Measurements from ENCODE around the gene PTPRM. TPM values are rescaled to one million over a fixed set of nuclear protein-coding genes. Genes with fewer than 3 reads are reported as not detected.

Gene PTPRM
- polyA plus RNA-seq, 1 donor from 2014 or later, result 126 TPM

GRCh38 chr18:8196238-8196637, 629.1 kb downstream of the PTPRM start:
- no peak overlapping the region for H3K9ac ChIP-seq (ENCODE audit: low read length)
- TF ChIP-seq POLR2AphosphoS5 (IDR thresholded peaks at IDR 0.05) (no peak), RAD21 (conservative IDR thresholded peaks at IDR 0.05) (no peak), MXI1 (conservative IDR thresholded peaks at IDR 0.05; ENCODE audit: poor library complexity, severe bottlenecking) (no peak), EP300 (conservative IDR thresholded peaks at IDR 0.05; ENCODE audit: poor library complexity, severe bottlenecking) (no peak), REST (IDR thresholded peaks at IDR 0.05; ENCODE audit: borderline replicate concordance) (no peak), SMC3 (conservative IDR thresholded peaks at IDR 0.05; ENCODE audit: poor library complexity) (no peak), EZH2 (IDR thresholded peaks at IDR 0.05; ENCODE audit: borderline replicate concordance, insufficient read depth, low read length, poor library complexity, severe bottlenecking) (no peak), TAF1 (IDR thresholded peaks at IDR 0.05; ENCODE audit: low read depth) (no peak)
- TF ChIP-seq, protein P1, sequence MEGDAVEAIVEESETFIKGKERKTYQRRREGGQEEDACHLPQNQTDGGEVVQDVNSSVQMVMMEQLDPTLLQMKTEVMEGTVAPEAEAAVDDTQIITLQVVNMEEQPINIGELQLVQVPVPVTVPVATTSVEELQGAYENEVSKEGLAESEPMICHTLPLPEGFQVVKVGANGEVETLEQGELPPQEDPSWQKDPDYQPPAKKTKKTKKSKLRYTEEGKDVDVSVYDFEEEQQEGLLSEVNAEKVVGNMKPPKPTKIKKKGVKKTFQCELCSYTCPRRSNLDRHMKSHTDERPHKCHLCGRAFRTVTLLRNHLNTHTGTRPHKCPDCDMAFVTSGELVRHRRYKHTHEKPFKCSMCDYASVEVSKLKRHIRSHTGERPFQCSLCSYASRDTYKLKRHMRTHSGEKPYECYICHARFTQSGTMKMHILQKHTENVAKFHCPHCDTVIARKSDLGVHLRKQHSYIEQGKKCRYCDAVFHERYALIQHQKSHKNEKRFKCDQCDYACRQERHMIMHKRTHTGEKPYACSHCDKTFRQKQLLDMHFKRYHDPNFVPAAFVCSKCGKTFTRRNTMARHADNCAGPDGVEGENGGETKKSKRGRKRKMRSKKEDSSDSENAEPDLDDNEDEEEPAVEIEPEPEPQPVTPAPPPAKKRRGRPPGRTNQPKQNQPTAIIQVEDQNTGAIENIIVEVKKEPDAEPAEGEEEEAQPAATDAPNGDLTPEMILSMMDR (IDR thresholded peaks at IDR 0.05; ENCODE audit: poor library complexity, severe bottlenecking), result no peak
- no peaks in the 10 kb centered on the region for H3K79me2 ChIP-seq (replicated peaks; ENCODE audit: insufficient read depth, low read length)
- H3K27ac ChIP-seq (ENCODE audit: low read length), result no peak overlapping the region
- H2AFZ ChIP-seq (ENCODE audit: low read depth, low read length), result no peak overlapping the region
- H3F3A ChIP-seq (ENCODE audit: insufficient read depth, low read length, poor library complexity, severe bottlenecking), result no peaks in the 10 kb centered on the region
- no peaks in the 10 kb centered on the region for H3K9me3 ChIP-seq (ENCODE audit: low read length)
- H3K4me3 ChIP-seq (ENCODE audit: low read length), result no peak overlapping the region
- no peaks in the 10 kb centered on the region for H4K20me1 ChIP-seq (ENCODE audit: insufficient read depth)
- H3K27me3 ChIP-seq (ENCODE audit: insufficient read depth, low read depth, low read length), result no peaks in the 10 kb centered on the region
- no peaks in the 10 kb centered on the region for H3K36me3 ChIP-seq (ENCODE audit: insufficient read depth, low read length)
- no peaks in the 10 kb centered on the region for H3K9me2 ChIP-seq (ENCODE audit: insufficient read depth, low read length)
- no peak overlapping the region for H3K4me2 ChIP-seq (ENCODE audit: low read length)

- no peak overlapping the region for H3K4me2 ChIP-seq (ENCODE audit: low read length)
- no peaks in the 10 kb centered on the region for H3K9me2 ChIP-seq (ENCODE audit: insufficient read depth, low read length)
- no peak overlapping the region for H3K9ac ChIP-seq (ENCODE audit: low read length)
- H2AFZ ChIP-seq (ENCODE audit: low read depth, low read length), result no peak overlapping the region
- no peaks in the 10 kb centered on the region for H3K9me3 ChIP-seq (ENCODE audit: low read length)
- no peak overlapping the region for H3K4me3 ChIP-seq (ENCODE audit: low read length)
- H4K20me1 ChIP-seq (ENCODE audit: insufficient read depth), result no peaks in the 10 kb centered on the region
- no peak for TF ChIP-seq RAD21 (conservative IDR thresholded peaks at IDR 0.05)
- TF ChIP-seq EP300 (conservative IDR thresholded peaks at IDR 0.05; ENCODE audit: poor library complexity, severe bottlenecking), result no peak
- TF ChIP-seq, protein P1 (IDR thresholded peaks at IDR 0.05; ENCODE audit: poor library complexity, severe bottlenecking), result no peak
- TF ChIP-seq TAF1 (IDR thresholded peaks at IDR 0.05; ENCODE audit: low read depth), result no peak
- no peak for TF ChIP-seq POLR2AphosphoS5 (IDR thresholded peaks at IDR 0.05)
- no peak for TF ChIP-seq EZH2 (IDR thresholded peaks at IDR 0.05; ENCODE audit: borderline replicate concordance, insufficient read depth, low read length, poor library complexity, severe bottlenecking)
- no peak for TF ChIP-seq REST (IDR thresholded peaks at IDR 0.05; ENCODE audit: borderline replicate concordance)
- no peak for TF ChIP-seq MXI1 (conservative IDR thresholded peaks at IDR 0.05; ENCODE audit: poor library complexity, severe bottlenecking)
- no peak for TF ChIP-seq SMC3 (conservative IDR thresholded peaks at IDR 0.05; ENCODE audit: poor library complexity)
- no peaks in the 10 kb centered on the region for H3K36me3 ChIP-seq (ENCODE audit: insufficient read depth, low read length)
- no peak overlapping the region for H3K27ac ChIP-seq (ENCODE audit: low read length)
- H3K79me2 ChIP-seq (replicated peaks; ENCODE audit: insufficient read depth, low read length), result no peaks in the 10 kb centered on the region
- no peaks in the 10 kb centered on the region for H3K27me3 ChIP-seq (ENCODE audit: insufficient read depth, low read depth, low read length)
- no peaks in the 10 kb centered on the region for H3F3A ChIP-seq (ENCODE audit: insufficient read depth, low read length, poor library complexity, severe bottlenecking)
Observed at GRCh38 chr18:8197499-8197898, 630.4 kb downstream of the PTPRM start.
